NOMO-1 treated with DMSO at 0.1 percent for 48 hours (cell line): ENCODE measurements around the gene ANKRD34C.

ENCODE experiments used
- DNase-seq: peaks from one replicate; lab custom pipeline; 2025; ENCODE audit not compliant: unreplicated experiment; lab: John Stamatoyannopoulos, UW

The ANKRD34C gene

GRCh38 chr15:79282371-79283251 lies at the start of gene ANKRD34C:
ANKRD34C (plus strand) TSS chr15:79282722; CDS start chr15:79293285, 10,563 bp downstream.
- no peak for DNase-seq

GRCh38 chr15:79233236-79233635 lies 49.3 kb upstream of the ANKRD34C start:
- DNase-seq: no peak

GRCh38 chr15:79240036-79240435 lies 42.5 kb upstream of the ANKRD34C start:
- DNase-seq: no peak

DNA sequence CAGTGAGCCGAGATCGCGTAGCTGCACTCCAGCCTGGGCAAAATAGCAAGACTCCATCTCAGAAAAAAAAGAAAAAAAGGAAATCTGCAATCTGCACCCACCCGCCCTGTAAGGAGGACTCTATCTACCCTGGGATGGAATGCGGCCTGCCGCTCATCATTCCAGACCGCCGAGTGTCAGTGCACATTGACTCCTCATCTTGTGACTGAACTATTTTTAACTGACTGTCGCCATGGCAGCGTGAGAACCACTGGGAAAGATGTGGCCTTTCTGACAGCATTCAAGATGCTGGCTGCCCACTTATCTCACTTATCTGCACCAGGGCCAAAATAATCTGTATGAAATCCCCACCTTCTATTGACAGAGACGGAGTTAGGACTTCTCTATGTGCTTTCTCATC lies 38.8 kb upstream of the ANKRD34C start:
- DNase-seq: no peak

DNA sequence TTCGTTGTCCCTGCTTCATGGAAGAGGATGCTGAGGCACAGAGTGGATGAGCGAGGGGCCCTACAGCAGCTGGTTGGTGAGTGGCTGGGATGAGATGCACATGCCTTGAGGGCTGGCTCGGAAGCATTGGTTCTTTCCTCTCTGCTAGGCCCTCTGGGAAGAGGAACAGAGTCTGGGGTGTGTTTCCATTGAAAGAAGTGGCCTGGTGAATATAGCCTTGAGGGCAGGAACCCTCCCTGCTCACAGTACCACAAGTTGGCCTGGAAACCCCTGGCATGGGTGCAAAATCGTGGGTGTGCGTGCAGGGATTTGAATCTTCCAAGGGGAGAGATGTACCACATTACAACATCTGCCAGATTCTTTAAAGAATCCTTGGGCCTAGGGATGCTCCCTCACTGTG lies 37.6 kb upstream of the ANKRD34C start:
- DNase-seq: no peak

- DNase-seq: no peak
Observed at GRCh38 chr15:79248183-79248582, 34.3 kb upstream of the ANKRD34C start.

GRCh38 chr15:79257454-79257853 lies 25.1 kb upstream of the ANKRD34C start:
- DNase-seq: no peak

- DNase-seq: no peak
Observed at GRCh38 chr15:79261836-79262235, 20.7 kb upstream of the ANKRD34C start.

GRCh38 chr15:79265167-79265566 lies 17.4 kb upstream of the ANKRD34C start:
- DNase-seq: no peak

DNA sequence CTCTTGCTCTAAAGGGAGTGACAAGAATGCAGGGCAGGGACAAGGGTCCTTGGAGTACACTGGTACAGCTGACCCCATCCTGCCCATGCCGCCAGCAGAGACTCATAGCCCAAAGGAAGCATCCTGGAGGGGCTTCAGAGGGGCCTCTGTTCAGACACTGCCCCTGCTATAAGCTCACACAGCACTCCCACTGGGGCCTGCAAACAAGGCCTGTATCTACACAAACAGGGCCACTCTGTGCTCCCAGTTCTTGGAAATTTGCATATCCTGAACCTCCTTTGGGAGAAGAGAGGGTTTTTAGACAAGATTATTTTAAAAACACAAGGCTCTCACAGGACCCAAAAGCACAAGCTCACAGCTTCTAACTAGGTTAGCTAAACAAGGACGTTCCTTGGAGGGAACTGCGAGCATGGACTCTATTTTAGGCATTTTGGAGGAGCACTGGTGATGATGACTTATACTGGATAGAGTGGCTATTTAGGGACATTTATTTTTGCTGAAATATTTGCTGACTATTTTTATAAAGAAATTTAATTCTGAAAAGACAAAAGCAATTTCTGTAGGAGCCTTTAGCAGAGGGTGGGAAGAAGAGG lies 16.4 kb upstream of the ANKRD34C start:
- no peak for DNase-seq

DNA sequence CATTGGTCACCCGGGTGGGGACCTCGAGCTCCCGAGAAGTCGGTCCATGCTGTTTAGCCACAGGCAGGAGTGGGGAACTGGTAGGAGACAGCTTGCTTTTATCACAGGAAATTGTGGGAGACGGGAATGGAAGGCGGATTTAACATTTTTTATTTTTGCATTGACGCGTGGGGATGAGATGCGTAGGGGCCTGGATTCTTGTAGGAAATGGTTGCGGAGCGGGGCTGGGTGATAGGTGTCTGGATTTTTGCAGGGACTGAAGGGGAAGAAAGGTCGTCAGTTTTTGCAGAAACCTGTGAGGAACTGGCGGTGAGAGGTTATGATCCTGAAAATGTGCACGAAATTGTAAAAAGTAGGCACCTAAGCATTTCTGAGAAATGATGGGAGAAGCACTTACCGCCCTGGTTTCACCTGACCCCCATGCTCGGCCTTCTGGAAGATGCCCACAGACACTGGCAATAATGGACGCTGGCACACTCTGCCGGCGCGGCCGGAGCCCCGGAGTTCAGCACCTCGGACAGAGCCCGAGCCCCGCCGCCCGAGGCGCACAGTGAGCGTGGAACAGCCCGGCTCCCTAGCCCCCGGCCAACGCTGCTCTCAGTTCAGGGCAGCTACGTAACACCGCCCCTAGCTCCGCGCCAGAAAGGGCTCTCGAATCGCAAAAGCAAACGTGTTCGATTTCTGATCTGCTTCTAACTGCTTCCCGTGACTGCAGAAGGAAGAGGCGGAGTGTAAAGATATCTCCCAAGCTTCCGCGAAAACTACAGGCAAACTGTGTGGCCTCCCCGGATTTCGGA lies 928 bp downstream of the ANKRD34C start:
- no peak for DNase-seq

- DNase-seq: peak; percentile 11
Observed at GRCh38 chr15:79290642-79291275, 8.2 kb downstream of the ANKRD34C start.

- DNase-seq: no peak
Observed at GRCh38 chr15:79292011-79292410, 9.5 kb downstream of the ANKRD34C start.

DNA sequence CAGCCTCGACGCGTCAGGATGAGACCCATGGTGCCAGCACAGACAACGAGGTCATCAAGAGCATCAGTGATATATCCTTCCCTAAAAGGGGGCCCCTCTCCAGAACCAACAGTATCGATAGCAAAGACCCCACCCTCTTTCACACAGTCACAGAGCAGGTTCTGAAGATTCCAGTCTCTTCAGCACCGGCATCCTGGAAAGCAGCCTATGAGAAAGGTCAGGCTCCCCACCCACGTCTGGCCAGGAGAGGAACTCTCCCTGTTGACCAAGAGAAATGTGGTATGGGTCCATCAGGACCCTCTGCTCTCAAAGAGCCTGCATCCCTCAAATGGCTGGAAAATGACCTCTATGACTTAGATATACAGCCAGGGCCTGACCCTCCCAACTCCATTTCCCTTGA lies 11.6 kb downstream of the ANKRD34C start:
- no peak for DNase-seq

- DNase-seq: no peak
Observed at GRCh38 chr15:79296583-79296982, 14.1 kb downstream of the ANKRD34C start.

DNA sequence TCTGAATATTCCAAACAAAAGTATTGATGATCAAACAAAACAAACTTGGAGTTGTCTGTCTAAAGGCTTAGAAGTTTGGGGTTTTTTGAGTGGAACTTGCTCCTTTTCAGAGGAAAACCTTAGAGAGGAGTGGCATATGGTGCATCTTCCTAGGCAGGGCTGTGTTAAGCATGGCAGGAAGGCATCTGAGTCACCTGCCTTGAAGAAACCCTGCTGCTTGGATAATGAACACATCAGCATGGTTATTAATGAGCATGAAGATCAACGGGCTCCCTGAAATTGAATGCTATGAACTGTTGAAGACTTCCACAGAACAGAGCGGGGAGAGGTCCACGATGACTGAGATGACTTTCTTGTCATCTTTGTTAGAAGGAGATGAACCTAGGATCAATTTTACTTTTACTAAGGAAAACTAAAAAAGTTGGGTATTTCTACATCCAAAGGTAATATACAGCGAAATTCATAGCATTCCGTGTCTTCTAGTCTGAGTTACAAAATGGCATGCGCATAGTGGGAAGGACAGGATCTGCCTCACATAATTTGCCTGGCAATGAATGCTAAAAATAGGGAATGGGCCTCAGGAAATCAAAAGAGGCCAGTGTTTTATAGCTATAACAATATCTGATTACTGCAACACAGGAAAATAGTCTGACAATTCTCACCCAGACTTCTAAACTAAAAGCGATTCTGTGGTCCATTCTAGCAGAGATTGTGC lies 16.8 kb downstream of the ANKRD34C start:
- DNase-seq: no peak

GRCh38 chr15:79299841-79300235 lies 17.3 kb downstream of the ANKRD34C start:
- no peak for DNase-seq

DNA sequence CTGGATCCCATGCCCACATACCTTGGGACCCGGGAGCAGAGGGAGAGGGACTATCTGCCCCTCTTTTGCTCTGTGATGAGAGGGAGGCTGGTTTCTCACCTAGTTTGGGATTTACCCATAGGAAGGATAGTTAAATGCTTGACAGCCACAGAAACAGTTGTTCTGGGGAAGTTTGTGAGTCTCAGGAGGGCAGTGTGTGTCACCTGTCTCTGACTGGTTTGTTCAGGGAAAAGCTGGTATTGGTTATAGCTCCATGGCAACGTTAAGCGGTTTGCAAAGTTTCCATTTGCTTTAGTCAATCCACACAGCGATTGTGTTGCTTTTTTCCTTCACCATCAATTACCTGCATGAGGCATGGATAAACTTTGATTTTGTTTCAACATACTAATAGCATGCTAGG lies 24.7 kb downstream of the ANKRD34C start:
- no peak for DNase-seq

GRCh38 chr15:79308874-79309273 lies 26.4 kb downstream of the ANKRD34C start:
- no peak for DNase-seq

GRCh38 chr15:79310612-79310984 lies 28.1 kb downstream of the ANKRD34C start:
- DNase-seq: peak; percentile 57
